B cell (primary cell): ENCODE results near the gene PLPP3. TPM values are rescaled to one million over a fixed set of nuclear protein-coding genes. Genes with fewer than 3 reads are reported as not detected.

ENCODE experiments used
- ATAC-seq: fragments of 200-7000 bp; cut with Tn5 transposase; one replicate; pipeline ENCODE4 v1.10.0; 2021; ENCODE audit warnings: low read depth, mild to moderate bottlenecking, moderate number of reproducible peaks, moderate library complexity
- CTCF ChIA-PET: fragments of 350-600 bp; sonication (Branson Sonifier 250); formaldehyde crosslinking; loops from one replicate; lab custom pipeline; 2021; ENCODE audit warnings: antibody characterized with exemption, inconsistent platforms; lab: Charles Lee
- POLR2A ChIA-PET: fragments of 350-600 bp; sonication (Branson Sonifier 250); formaldehyde crosslinking; loops from one replicate; lab custom pipeline; 2021; ENCODE audit warnings: antibody characterized with exemption; lab: Charles Lee
- DNase-seq: peaks from one replicate; pipeline ENCODE4 v3.0.0; 2013
- H2AFZ ChIP-seq: 2 replicates; pipeline ENCODE4 v1.6.1; 2012; ENCODE audit warnings: mild to moderate bottlenecking, low read depth, low read length; ENCODE audit not compliant: insufficient read depth, poor library complexity, severe bottlenecking
- H3K27ac ChIP-seq, 2 donors: 1 replicate in 1 of 2; 2 replicates in 1 of 2; pipeline ENCODE4 v1.5.1; 2012 to 2013; ENCODE audit warnings: low read length in 2 of 2, mild to moderate bottlenecking in 2 of 2, moderate library complexity in 1 of 2
- H3K27me3 ChIP-seq, 4 experiments: fragments of 200-600 bp in 1 of 4; sonication (generic) in 1 of 4; replicated peaks in 1 of 4; 1 replicate in 2 of 4; 2 replicates in 2 of 4; pipeline versions ENCODE4 v1.6.1 to v1.7.0; 2013 to 2016; ENCODE audit warnings: low read length in 3 of 4, mild to moderate bottlenecking in 2 of 4, mixed read lengths in 1 of 4, moderate library complexity in 1 of 4; ENCODE audit not compliant: insufficient read depth in 4 of 4, control insufficient read depth in 3 of 4; ENCODE audit errors: control extremely low read depth in 1 of 4
- H3K36me3 ChIP-seq, 2 experiments: replicated peaks in 1 of 2; 1 replicate in 1 of 2; 2 replicates in 1 of 2; pipeline versions ENCODE4 v1.6.1 to v1.7.1; 2013; ENCODE audit warnings: low read length in 1 of 2; ENCODE audit not compliant: insufficient read depth in 2 of 2, control insufficient read depth in 1 of 2; ENCODE audit errors: control extremely low read depth in 1 of 2, extremely low read depth in 1 of 2
- H3K4me1 ChIP-seq, 2 donors: fragments of 200-600 bp in 1 of 2; sonication (generic) in 1 of 2; 1 replicate in 1 of 2; 2 replicates in 1 of 2; pipeline versions ENCODE4 v1.5.1 to v1.6.1; 2013 to 2017; ENCODE audit warnings: low read length in 2 of 2; ENCODE audit not compliant: control insufficient read depth in 2 of 2, insufficient read depth in 2 of 2
- H3K4me2 ChIP-seq: replicated peaks from 2 replicates; pipeline ENCODE3; 2012; ENCODE audit warnings: mild to moderate bottlenecking, low read depth, low read length; ENCODE audit not compliant: poor library complexity, severe bottlenecking
- H3K4me3 ChIP-seq, 5 experiments: fragments of 200-600 bp in 1 of 5; sonication (generic) in 1 of 5; 1 replicate in 3 of 5; 2 replicates in 2 of 5; pipeline versions ENCODE4 v1.5.1 to v1.7.0; 2011 to 2016; ENCODE audit warnings: low read length in 4 of 5, mild to moderate bottlenecking in 4 of 5, low read depth in 2 of 5, control low read depth in 1 of 5, moderate library complexity in 1 of 5; ENCODE audit not compliant: insufficient read depth in 1 of 5; ENCODE audit errors: control extremely low read depth in 1 of 5, extremely low read depth in 1 of 5
- H3K79me2 ChIP-seq: fragments of 200-600 bp; sonication (generic); one replicate; pipeline ENCODE4 v1.6.0; 2016; ENCODE audit warnings: low read length; ENCODE audit not compliant: control insufficient read depth, insufficient read depth
- H3K9ac ChIP-seq: fragments of 200-600 bp; sonication (generic); 2 replicates; pipeline ENCODE4 v1.6.1; 2017; ENCODE audit warnings: mild to moderate bottlenecking, low read length, moderate library complexity
- H3K9me3 ChIP-seq, 3 donors: one replicate each; pipeline versions ENCODE4 v1.6.1 to v1.7.1; 2013; ENCODE audit warnings: low read length in 2 of 3; ENCODE audit not compliant: control insufficient read depth in 2 of 3, insufficient read depth in 1 of 3; ENCODE audit errors: control extremely low read depth in 1 of 3
- H4K20me1 ChIP-seq: 2 replicates; pipeline ENCODE4 v1.6.0; 2012; ENCODE audit warnings: mild to moderate bottlenecking, low read length; ENCODE audit not compliant: insufficient read depth, control insufficient read depth, poor library complexity, severe bottlenecking
- H3K27ac Mint-ChIP-seq: one replicate; pipeline ENCODE4 v1.8.0; 2021; ENCODE audit warnings: mixed read lengths
- H3K27me3 Mint-ChIP-seq: one replicate; pipeline ENCODE4 v1.8.0; 2021; ENCODE audit warnings: mixed read lengths
- H3K4me1 Mint-ChIP-seq: one replicate; pipeline ENCODE4 v1.8.0; 2021; ENCODE audit warnings: mixed read lengths
- H3K4me3 Mint-ChIP-seq: one replicate; pipeline ENCODE4 v1.8.0; 2021; ENCODE audit warnings: mixed read lengths
- H3K9me3 Mint-ChIP-seq: one replicate; pipeline ENCODE4 v1.8.0; 2022; ENCODE audit warnings: mixed read lengths; ENCODE audit not compliant: insufficient read depth
- EZH2 ChIP-seq: IDR thresholded peaks from 2 replicates; pipeline ENCODE4 v1.6.1; 2012; ENCODE audit warnings: borderline replicate concordance, low read depth, mild to moderate bottlenecking, moderate library complexity, low read length; ENCODE audit not compliant: insufficient read depth, poor library complexity, severe bottlenecking
- WGBS: methylation state at CpG from one replicate; pipeline ENCODE4 v1.1.5; 2013; ENCODE audit warnings: missing lambda C conversion rate; ENCODE audit not compliant: insufficient coverage; 5-methylcytosine and 5-hydroxymethylcytosine counted together
- intact Hi-C: fragments of 100-400 bp; cut with micrococcal nuclease; formaldehyde crosslinking; loops from one replicate; pipeline ENCODE4 v1.10.0; 2022
- polyA plus RNA-seq: library from polyadenylated mRNA; depleted of rRNA; stranded (reverse); fragments of >200 nt; gene quantifications from 2 replicates; pipeline ENCODE4 v1.2.3, GENCODE V29; 2012
- total RNA-seq, 2 donors: library from RNA; stranded (reverse); fragments of 120-200 nt in 1 of 2; gene quantifications; 1 replicate in 1 of 2; 2 replicates in 1 of 2; pipeline versions ENCODE4 v1.2.3 to v1.2.4, GENCODE V29; 2013 to 2022
- TF ChIP-seq, protein P1 (sequence below): fragments of 200-600 bp; IDR thresholded peaks from one replicate; pipeline ENCODE4 v1.8.0; 2022; ENCODE audit warnings: antibody characterized with exemption, mild to moderate bottlenecking

PLPP3 gene
- total and polyA plus RNA-seq, 2 donors (not counting 1 experiment from before 2014, with no cell fraction given) = 1.8 to 2.9 TPM

DNA sequence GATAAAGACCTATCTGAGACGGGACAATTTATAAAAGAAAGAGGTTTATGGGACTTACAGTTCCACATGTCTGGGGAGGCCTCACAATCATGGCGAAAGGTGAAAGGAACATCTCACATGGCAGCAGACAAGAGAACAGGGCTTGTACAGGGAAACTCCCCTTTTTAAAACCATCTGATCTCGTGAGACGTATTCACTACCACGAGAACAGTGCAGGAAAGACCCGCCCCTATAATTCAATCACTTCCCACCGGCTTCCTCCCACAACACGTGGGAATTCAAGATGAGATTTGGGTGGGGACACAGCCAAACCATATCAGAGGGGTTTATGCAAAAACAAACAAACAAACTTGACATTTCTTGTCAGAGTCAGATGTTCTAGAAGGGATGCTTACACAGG is 89.7 kb downstream of the PLPP3 start:
- Histone ChIP-seq H3K27ac (no peak overlapping the region), H4K20me1 (no peaks in the 10 kb centered on the region), H3K79me2 (no peaks in the 10 kb centered on the region), H3K4me1 (no peaks in the 10 kb centered on the region), H3K4me3 (no peak overlapping the region), H3K27me3 (no peaks in the 10 kb centered on the region), H3K9me3 (peaks cover 0 to 5% (median 0%) of the 10 kb centered on the region in 3 donors), H2AFZ (no peak overlapping the region), H3K9ac (no peak overlapping the region), H3K36me3 (no peaks in the 10 kb centered on the region), H3K4me2 (no peak overlapping the region)
- Mint-ChIP-seq H3K4me1 (no peaks in the 10 kb centered on the region), H3K27ac (no peak overlapping the region), H3K4me3 (no peak overlapping the region), H3K27me3 (no peaks in the 10 kb centered on the region), H3K9me3 (peaks cover 2% of the 10 kb centered on the region)
- TF ChIP-seq EZH2 = no peak
- TF ChIP-seq, protein P1, sequence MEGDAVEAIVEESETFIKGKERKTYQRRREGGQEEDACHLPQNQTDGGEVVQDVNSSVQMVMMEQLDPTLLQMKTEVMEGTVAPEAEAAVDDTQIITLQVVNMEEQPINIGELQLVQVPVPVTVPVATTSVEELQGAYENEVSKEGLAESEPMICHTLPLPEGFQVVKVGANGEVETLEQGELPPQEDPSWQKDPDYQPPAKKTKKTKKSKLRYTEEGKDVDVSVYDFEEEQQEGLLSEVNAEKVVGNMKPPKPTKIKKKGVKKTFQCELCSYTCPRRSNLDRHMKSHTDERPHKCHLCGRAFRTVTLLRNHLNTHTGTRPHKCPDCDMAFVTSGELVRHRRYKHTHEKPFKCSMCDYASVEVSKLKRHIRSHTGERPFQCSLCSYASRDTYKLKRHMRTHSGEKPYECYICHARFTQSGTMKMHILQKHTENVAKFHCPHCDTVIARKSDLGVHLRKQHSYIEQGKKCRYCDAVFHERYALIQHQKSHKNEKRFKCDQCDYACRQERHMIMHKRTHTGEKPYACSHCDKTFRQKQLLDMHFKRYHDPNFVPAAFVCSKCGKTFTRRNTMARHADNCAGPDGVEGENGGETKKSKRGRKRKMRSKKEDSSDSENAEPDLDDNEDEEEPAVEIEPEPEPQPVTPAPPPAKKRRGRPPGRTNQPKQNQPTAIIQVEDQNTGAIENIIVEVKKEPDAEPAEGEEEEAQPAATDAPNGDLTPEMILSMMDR = no peak
- WGBS = 92% methylated on average over 4 of the region's 8 CpGs
- no peak for ATAC-seq
- no peak for DNase-seq
- intact Hi-C loops = no loop called here
- CTCF ChIA-PET = no interaction called here
- POLR2A ChIA-PET = no interaction called here

DNA sequence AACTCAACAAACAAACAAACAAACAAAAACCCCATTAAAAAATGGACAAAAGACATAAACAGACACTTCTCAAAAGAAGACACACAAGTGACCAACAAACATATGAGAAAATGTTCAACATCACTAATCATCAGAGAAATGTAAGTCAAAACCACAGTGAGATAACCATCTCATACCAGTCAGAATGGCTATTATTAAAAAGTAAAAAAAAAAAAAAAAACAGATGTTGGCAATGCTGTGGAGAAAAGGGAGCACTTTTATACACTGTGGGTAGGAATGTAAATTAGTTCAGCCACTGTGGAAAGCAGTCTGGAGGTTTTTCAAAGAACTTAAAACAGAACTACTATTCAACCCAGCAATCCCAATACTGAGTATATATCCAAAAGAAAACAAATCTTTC is 94.7 kb downstream of the PLPP3 start:
- no peaks in the 10 kb centered on the region for H4K20me1 ChIP-seq
- H3K4me1 ChIP-seq = no peaks in the 10 kb centered on the region
- POLR2A ChIA-PET = no interaction called here
- Mint-ChIP-seq H3K9me3 (peaks cover 2% of the 10 kb centered on the region), H3K4me3 (no peak overlapping the region), H3K27ac (no peak overlapping the region), H3K27me3 (peaks cover 11% of the 10 kb centered on the region), H3K4me1 (no peaks in the 10 kb centered on the region)
- DNase-seq (no peak), ATAC-seq (no peak)
- no peak overlapping the region for H2AFZ ChIP-seq
- no peaks in the 10 kb centered on the region for H3K36me3 ChIP-seq
- H3K79me2 ChIP-seq = no peaks in the 10 kb centered on the region
- TF ChIP-seq, protein P1 = no peak
- TF ChIP-seq EZH2 = no peak
- no peak overlapping the region for H3K27ac ChIP-seq
- peaks cover 0 to 1% (median 0%) of the 10 kb centered on the region in 3 donors for H3K9me3 ChIP-seq
- intact Hi-C loops = no loop called here
- CTCF ChIA-PET = no interaction called here
- H3K4me3 ChIP-seq = no peak overlapping the region
- no peak overlapping the region for H3K9ac ChIP-seq
- no peak overlapping the region for H3K4me2 ChIP-seq
- H3K27me3 ChIP-seq = peaks cover 0 to 11% (median 0%) of the 10 kb centered on the region in 4 experiments
